K562 (cell line): ENCODE data around the gene CAPN10. TPM values are rescaled to one million over a fixed set of nuclear protein-coding genes. Genes with fewer than 3 reads are reported as not detected.
A peak's percentile ranks its signal among the peaks of the same experiment; 100 is the strongest.

ENCODE experiments used
- ARHGAP35 ChIP-seq: fragments of 450-650 bp; IDR thresholded peaks from 2 replicates; pipeline ENCODE4 v1.6.1; 2018; ENCODE audit not compliant: partially characterized antibody
- GABPB1 ChIP-seq: sonication (generic); formaldehyde crosslinking; IDR thresholded peaks from 2 replicates; pipeline ENCODE4 v1.8.0; 2022; ENCODE audit warnings: mild to moderate bottlenecking, missing genetic modification reagents
- polyA plus RNA-seq, 8 experiments: library from polyadenylated mRNA; depleted of rRNA in 4 of 8; stranded (reverse) in 5 of 8; unstranded in 3 of 8; fragments of >200 nt; fragmentation: Nextera tagmentation in 2 of 8; fragmentation: Illumina TruSeq in 1 of 8; extraction: Ambion mirVana in 2 of 8; extraction: Trizol in 1 of 8; gene quantifications; 2 replicates each; pipeline versions ENCODE4 v1.2.1 to v1.2.3, GENCODE V29; 2011 to 2014; ENCODE audit warnings: inconsistent platforms in 1 of 8, missing spikeins in 1 of 8
- total RNA-seq, 7 experiments: library from RNA; depleted of rRNA in 6 of 7; stranded (reverse); fragments of >200 nt in 6 of 7; fragmentation: Illumina TruSeq in 2 of 7; extraction: Trizol in 2 of 7; gene quantifications; 2 replicates each; pipeline versions ENCODE4 v1.2.1 to v1.2.3, GENCODE V29; 2011 to 2021; ENCODE audit warnings: low replicate concordance in 1 of 7
- TF ChIP-seq, protein P1 (sequence below), 2 experiments: fragments of 450-650 bp in 1 of 2; sonication (generic) in 1 of 2; formaldehyde crosslinking in 1 of 2; IDR thresholded peaks; 2 replicates each; pipeline versions ENCODE4 v1.7.1 to v1.9.0; 2016 to 2022; ENCODE audit warnings: inconsistent platforms in 1 of 2, mild to moderate bottlenecking in 1 of 2, missing genetic modification reagents in 1 of 2
- TF ChIP-seq, protein P2 (sequence below): fragments of 450-650 bp; IDR thresholded peaks from 2 replicates; pipeline ENCODE4 v1.6.1; 2016; ENCODE audit warnings: low read depth
- TF ChIP-seq, protein P3 (sequence below): IDR thresholded peaks from 3 replicates; pipeline ENCODE4 v1.6.1; 2011; ENCODE audit warnings: borderline replicate concordance, mild to moderate bottlenecking, moderate library complexity; ENCODE audit not compliant: insufficient read length; ENCODE audit errors: extremely low read depth

Gene CAPN10
- total and polyA plus RNA-seq, 9 of the 15 experiments (the other 6 are each of a cell fraction or from before 2014, with no cell fraction given): 0.08 to 26.1 (median 8.4) TPM

DNA sequence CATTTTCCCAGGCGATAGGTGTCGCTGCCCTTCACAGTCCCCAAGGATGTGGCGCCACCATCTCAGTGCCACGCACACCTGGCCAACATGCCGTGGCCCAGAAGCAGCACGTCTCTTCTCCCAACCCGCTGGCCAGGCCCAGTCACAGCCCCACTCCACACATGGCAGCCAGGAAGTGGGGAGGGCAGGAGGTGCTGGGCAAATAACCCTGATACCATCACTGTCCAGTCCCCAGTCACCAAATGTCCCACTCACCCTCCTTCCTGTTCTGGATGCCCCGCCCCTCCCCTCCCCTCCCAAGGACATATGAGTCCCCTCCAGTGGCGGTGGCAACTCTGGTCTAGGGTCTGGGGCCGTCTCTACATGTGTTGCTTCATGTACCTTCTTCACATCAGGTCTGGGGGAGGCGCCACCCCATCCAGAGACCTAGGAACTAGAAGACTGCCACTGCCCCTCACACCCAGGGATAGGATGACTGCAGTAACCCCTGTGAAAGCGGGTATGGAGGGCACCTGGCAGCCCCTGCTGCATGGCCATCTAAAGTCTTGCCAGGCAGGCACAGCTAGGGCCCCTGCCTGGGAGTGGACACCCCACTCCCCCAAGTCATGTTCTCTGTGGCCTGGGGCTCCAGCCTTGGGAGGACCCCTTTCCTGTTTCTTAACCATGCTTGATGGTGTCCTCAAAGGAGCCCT lies 7.3 kb upstream of the CAPN10 start (continued):
- TF ChIP-seq, protein P1, sequence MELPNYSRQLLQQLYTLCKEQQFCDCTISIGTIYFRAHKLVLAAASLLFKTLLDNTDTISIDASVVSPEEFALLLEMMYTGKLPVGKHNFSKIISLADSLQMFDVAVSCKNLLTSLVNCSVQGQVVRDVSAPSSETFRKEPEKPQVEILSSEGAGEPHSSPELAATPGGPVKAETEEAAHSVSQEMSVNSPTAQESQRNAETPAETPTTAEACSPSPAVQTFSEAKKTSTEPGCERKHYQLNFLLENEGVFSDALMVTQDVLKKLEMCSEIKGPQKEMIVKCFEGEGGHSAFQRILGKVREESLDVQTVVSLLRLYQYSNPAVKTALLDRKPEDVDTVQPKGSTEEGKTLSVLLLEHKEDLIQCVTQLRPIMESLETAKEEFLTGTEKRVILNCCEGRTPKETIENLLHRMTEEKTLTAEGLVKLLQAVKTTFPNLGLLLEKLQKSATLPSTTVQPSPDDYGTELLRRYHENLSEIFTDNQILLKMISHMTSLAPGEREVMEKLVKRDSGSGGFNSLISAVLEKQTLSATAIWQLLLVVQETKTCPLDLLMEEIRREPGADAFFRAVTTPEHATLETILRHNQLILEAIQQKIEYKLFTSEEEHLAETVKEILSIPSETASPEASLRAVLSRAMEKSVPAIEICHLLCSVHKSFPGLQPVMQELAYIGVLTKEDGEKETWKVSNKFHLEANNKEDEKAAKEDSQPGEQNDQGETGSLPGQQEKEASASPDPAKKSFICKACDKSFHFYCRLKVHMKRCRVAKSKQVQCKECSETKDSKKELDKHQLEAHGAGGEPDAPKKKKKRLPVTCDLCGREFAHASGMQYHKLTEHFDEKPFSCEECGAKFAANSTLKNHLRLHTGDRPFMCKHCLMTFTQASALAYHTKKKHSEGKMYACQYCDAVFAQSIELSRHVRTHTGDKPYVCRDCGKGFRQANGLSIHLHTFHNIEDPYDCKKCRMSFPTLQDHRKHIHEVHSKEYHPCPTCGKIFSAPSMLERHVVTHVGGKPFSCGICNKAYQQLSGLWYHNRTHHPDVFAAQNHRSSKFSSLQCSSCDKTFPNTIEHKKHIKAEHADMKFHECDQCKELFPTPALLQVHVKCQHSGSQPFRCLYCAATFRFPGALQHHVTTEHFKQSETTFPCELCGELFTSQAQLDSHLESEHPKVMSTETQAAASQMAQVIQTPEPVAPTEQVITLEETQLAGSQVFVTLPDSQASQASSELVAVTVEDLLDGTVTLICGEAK (IDR thresholded peaks at IDR 0.05): peak; percentile 56
- TF ChIP-seq, protein P1 (CRISPR knock-in tag; IDR thresholded peaks at IDR 0.05): no peak
- TF ChIP-seq, protein P2, sequence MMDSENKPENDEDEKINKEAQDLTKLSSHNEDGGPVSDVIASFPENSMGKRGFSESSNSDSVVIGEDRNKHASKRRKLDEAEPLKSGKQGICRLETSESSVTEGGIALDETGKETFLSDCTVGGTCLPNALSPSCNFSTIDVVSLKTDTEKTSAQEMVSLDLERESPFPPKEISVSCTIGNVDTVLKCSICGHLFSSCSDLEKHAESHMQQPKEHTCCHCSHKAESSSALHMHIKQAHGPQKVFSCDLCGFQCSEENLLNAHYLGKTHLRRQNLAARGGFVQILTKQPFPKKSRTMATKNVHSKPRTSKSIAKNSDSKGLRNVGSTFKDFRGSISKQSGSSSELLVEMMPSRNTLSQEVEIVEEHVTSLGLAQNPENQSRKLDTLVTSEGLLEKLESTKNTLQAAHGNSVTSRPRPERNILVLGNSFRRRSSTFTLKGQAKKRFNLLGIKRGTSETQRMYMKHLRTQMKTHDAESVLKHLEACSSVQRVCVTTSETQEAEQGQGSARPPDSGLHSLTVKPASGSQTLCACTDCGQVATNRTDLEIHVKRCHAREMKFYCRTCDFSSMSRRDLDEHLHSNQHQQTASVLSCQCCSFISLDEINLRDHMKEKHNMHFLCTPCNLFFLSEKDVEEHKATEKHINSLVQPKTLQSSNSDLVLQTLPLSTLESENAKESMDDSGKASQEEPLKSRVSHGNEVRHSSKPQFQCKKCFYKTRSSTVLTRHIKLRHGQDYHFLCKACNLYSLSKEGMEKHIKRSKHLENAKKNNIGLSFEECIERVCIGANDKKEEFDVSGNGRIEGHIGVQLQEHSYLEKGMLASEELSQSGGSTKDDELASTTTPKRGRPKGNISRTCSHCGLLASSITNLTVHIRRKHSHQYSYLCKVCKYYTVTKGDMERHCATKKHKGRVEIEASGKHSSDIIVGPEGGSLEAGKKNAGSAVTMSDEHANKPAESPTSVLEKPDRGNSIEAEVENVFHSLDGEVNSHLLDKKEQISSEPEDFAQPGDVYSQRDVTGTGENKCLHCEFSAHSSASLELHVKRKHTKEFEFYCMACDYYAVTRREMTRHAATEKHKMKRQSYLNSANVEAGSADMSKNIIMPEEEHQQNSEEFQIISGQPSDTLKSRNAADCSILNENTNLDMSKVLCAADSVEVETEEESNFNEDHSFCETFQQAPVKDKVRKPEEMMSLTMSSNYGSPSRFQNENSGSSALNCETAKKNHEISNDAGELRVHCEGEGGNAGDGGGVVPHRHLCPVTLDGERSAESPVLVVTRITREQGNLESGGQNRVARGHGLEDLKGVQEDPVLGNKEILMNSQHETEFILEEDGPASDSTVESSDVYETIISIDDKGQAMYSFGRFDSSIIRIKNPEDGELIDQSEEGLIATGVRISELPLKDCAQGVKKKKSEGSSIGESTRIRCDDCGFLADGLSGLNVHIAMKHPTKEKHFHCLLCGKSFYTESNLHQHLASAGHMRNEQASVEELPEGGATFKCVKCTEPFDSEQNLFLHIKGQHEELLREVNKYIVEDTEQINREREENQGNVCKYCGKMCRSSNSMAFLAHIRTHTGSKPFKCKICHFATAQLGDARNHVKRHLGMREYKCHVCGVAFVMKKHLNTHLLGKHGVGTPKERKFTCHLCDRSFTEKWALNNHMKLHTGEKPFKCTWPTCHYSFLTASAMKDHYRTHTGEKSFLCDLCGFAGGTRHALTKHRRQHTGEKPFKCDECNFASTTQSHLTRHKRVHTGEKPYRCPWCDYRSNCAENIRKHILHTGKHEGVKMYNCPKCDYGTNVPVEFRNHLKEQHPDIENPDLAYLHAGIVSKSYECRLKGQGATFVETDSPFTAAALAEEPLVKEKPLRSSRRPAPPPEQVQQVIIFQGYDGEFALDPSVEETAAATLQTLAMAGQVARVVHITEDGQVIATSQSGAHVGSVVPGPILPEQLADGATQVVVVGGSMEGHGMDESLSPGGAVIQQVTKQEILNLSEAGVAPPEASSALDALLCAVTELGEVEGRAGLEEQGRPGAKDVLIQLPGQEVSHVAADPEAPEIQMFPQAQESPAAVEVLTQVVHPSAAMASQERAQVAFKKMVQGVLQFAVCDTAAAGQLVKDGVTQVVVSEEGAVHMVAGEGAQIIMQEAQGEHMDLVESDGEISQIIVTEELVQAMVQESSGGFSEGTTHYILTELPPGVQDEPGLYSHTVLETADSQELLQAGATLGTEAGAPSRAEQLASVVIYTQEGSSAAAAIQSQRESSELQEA: no peak
- TF ChIP-seq GABPB1 (CRISPR knock-in tag): peak; percentile 73; the same call in 1 of the 2 replicates
- no peak for TF ChIP-seq ARHGAP35
- TF ChIP-seq, protein P3, sequence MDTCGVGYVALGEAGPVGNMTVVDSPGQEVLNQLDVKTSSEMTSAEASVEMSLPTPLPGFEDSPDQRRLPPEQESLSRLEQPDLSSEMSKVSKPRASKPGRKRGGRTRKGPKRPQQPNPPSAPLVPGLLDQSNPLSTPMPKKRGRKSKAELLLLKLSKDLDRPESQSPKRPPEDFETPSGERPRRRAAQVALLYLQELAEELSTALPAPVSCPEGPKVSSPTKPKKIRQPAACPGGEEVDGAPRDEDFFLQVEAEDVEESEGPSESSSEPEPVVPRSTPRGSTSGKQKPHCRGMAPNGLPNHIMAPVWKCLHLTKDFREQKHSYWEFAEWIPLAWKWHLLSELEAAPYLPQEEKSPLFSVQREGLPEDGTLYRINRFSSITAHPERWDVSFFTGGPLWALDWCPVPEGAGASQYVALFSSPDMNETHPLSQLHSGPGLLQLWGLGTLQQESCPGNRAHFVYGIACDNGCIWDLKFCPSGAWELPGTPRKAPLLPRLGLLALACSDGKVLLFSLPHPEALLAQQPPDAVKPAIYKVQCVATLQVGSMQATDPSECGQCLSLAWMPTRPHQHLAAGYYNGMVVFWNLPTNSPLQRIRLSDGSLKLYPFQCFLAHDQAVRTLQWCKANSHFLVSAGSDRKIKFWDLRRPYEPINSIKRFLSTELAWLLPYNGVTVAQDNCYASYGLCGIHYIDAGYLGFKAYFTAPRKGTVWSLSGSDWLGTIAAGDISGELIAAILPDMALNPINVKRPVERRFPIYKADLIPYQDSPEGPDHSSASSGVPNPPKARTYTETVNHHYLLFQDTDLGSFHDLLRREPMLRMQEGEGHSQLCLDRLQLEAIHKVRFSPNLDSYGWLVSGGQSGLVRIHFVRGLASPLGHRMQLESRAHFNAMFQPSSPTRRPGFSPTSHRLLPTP: no peak
